Heart right ventricle (tissue), 16 donors: ENCODE data around the gene THOP1. TPM values are rescaled to one million over a fixed set of nuclear protein-coding genes. Genes with fewer than 3 reads are reported as not detected.

Experiments
- ATAC-seq, 8 donors: fragments of 200-7000 bp; cut with Tn5 transposase; one replicate each; pipeline ENCODE4 v1.9.1; 2020; ENCODE audit warnings: mild to moderate bottlenecking in 8 of 8, moderate library complexity in 8 of 8, moderate number of reproducible peaks in 1 of 8
- DNase-seq, 2 donors: peaks; one replicate each; pipeline ENCODE4 v3.0.0-alpha.2; 2020
- H3K27ac ChIP-seq, 10 donors: fragments of 200-600 bp; sonication (generic) in 2 of 10; one replicate each; pipeline versions ENCODE4 v1.5.0 to v1.8.0; 2020 to 2022; ENCODE audit warnings: mild to moderate bottlenecking in 3 of 10
- H3K27me3 ChIP-seq, 7 donors: fragments of 200-600 bp; one replicate each; pipeline ENCODE4 v1.8.0; 2021 to 2022; ENCODE audit warnings: mild to moderate bottlenecking in 2 of 7
- H3K36me3 ChIP-seq, 9 donors: fragments of 200-600 bp; sonication (generic) in 1 of 9; one replicate each; pipeline versions ENCODE4 v1.5.0 to v1.8.0; 2020 to 2022; ENCODE audit warnings: mild to moderate bottlenecking in 2 of 9
- H3K4me1 ChIP-seq, 9 donors: fragments of 200-600 bp; sonication (generic) in 1 of 9; one replicate each; pipeline versions ENCODE4 v1.5.0 to v1.8.0; 2020 to 2022; ENCODE audit warnings: mild to moderate bottlenecking in 4 of 9
- H3K4me3 ChIP-seq, 10 donors: fragments of 200-600 bp; sonication (generic) in 2 of 10; one replicate each; pipeline versions ENCODE4 v1.5.0 to v1.8.0; 2020 to 2022; ENCODE audit warnings: mild to moderate bottlenecking in 7 of 10, moderate library complexity in 2 of 10
- H3K9me3 ChIP-seq, 11 donors: fragments of 200-600 bp in 10 of 11; sonication (generic) in 2 of 11; one replicate each; pipeline versions ENCODE4 v1.5.0 to v1.8.0; 2013 to 2022; ENCODE audit warnings: mild to moderate bottlenecking in 2 of 11, control low read depth in 1 of 11, moderate library complexity in 1 of 11
- CTCF ChIP-seq, 9 donors: fragments of 200-600 bp; sonication (generic) in 2 of 9; IDR thresholded peaks; one replicate each; pipeline versions ENCODE4 v1.5.0 to v1.8.0; 2021 to 2022; ENCODE audit warnings: antibody characterized with exemption in 9 of 9, mild to moderate bottlenecking in 5 of 9, moderate library complexity in 1 of 9
- WGBS, 2 donors: extraction: QIAGEN DNeasy Blood & Tissue Kit; methylation state at CpG; one replicate each; pipeline ENCODE4 v1.1.7; 2013; ENCODE audit warnings: inconsistent platforms in 1 of 2; 5-methylcytosine and 5-hydroxymethylcytosine counted together
- intact Hi-C, 10 donors: fragments of 100-400 bp; cut with DNase I; formaldehyde crosslinking; loops; one replicate each; pipeline versions ENCODE4 v1.11.1 to v1.14.2; 2022
- polyA plus RNA-seq, 2 donors: library from polyadenylated mRNA; stranded (reverse); fragments of 200-250 nt; gene quantifications; one replicate each; pipeline ENCODE4 v1.2.3, GENCODE V29; 2013
- total RNA-seq, 10 donors: library from RNA; stranded (reverse); fragmentation: NEBNext Ultra II Directional in 3 of 10; extraction: Animal tissue kit (Norgen Biotek cat#: 25700) in 3 of 10; gene quantifications; one replicate each; pipeline versions ENCODE4 v1.2.1 to v1.2.4, GENCODE V29; 2021 to 2023
- donor health status: Arrhythmogenic right ventricular cardiomyopathy.
- donor health status: ischemic (EF 13 %, LVEDD 7.1; RV severe dilation, severe dysfunction).
- donor health status: healthy with polysubstance abuse.
- donor health status: DM: no; HTN: yes; CAD: no.
- donor health status: DM: no; HTN: no; CAD: no.
- donor health status: ischemic (EF 25% LVEDD 6.9; RV normal size, moderate dysfunction).
- donor health status: ischemic (EF 25% LVEDD 5.7; RV mildly dilated, moderate dysfunction).
- donor health status: healthy.
- donor health status: DM: yes; HTN: yes; CAD: no.
- donor health status: Ischemic cardiomyopathy.
- donor health status: ischemic (EF 35%, LVEDD 5.7; RV mildly dilated, moderate dysfunction).
- donor health status: nonischemic (EF 11% LVEDD 7.7; RV severe dilation, severe dysfunction).
- donor health status: DM: yes; HTN: yes; CAD: no.
- donor health status: PGD.
- donor health status: ischemic (EF 29% LVEDD 5.4; RV normal size, mild dysfunction).
- donor health status: nonischemic (EF 23%, LVEDD 6.1; RV moderate dilation, normal function).

The THOP1 gene
- total and polyA plus RNA-seq, 12 donors, result 37.5 to 85.3 (median 45.2) TPM

- Histone ChIP-seq H3K36me3 (peaks cover 0 to 91% (median 26%) of the 10 kb centered on the region in 9 donors), H3K4me1 (no peaks in the 10 kb centered on the region), H3K27me3 (no peaks in the 10 kb centered on the region), H3K27ac (no peak overlapping the region), H3K4me3 (no peak overlapping the region), H3K9me3 (no peaks in the 10 kb centered on the region)
- no peak for TF ChIP-seq CTCF (IDR thresholded peaks at IDR 0.05)
- WGBS, 2 donors, result 91% methylated on average over 37 of the region's 37 CpGs
- no peak for ATAC-seq
- intact Hi-C loops, result no loop called here
- DNase-seq, result no peak
Measured at GRCh38 chr19:2809387-2810140, 24.3 kb downstream of the THOP1 start.

- peaks cover 0 to 83% (median 26%) of the 10 kb centered on the region in 9 donors for H3K36me3 ChIP-seq
- H3K4me3 ChIP-seq, result no peak overlapping the region
- intact Hi-C loops, result no loop called here
- no peak for TF ChIP-seq CTCF (IDR thresholded peaks at IDR 0.05)
- no peaks in the 10 kb centered on the region for H3K27me3 ChIP-seq
- H3K4me1 ChIP-seq, result no peaks in the 10 kb centered on the region
- H3K9me3 ChIP-seq, result no peaks in the 10 kb centered on the region
- ATAC-seq (no peak), DNase-seq (no peak)
- WGBS, 2 donors, result 96% methylated on average over 55 to 58 of the region's 58 CpGs
- no peak overlapping the region for H3K27ac ChIP-seq
Measured at GRCh38 chr19:2810141-2811091, 25.1 kb downstream of the THOP1 start.

- ATAC-seq, result no peak
- Histone ChIP-seq H3K27ac (no peak overlapping the region), H3K27me3 (no peaks in the 10 kb centered on the region), H3K4me3 (no peak overlapping the region), H3K9me3 (no peaks in the 10 kb centered on the region), H3K4me1 (no peaks in the 10 kb centered on the region), H3K36me3 (peaks cover 0 to 76% (median 26%) of the 10 kb centered on the region in 9 donors)
- TF ChIP-seq CTCF (IDR thresholded peaks at IDR 0.05), result no peak
- intact Hi-C loops, result no loop called here
- no peak for DNase-seq
- 96 to 97% methylated on average over 20 of the region's 20 CpGs for WGBS, 2 donors
Measured at GRCh38 chr19:2811221-2811722, 26.0 kb downstream of the THOP1 start.

GRCh38 chr19:2811735-2812413, 26.6 kb downstream of the THOP1 start:
- WGBS, 2 donors, result 92 to 95% methylated on average over 29 to 34 of the region's 34 CpGs
- H3K27me3 ChIP-seq, result no peaks in the 10 kb centered on the region
- H3K4me1 ChIP-seq, result no peaks in the 10 kb centered on the region
- no peak for TF ChIP-seq CTCF (IDR thresholded peaks at IDR 0.05)
- peaks cover 0 to 72% (median 24%) of the 10 kb centered on the region in 9 donors for H3K36me3 ChIP-seq
- intact Hi-C loops, result no loop called here
- H3K9me3 ChIP-seq, result no peaks in the 10 kb centered on the region
- H3K27ac ChIP-seq, result no peak overlapping the region
- no peak overlapping the region for H3K4me3 ChIP-seq
- ATAC-seq (peak in 2 of 8 donors; percentile 9 to 24), DNase-seq (no peak)
